ENCODE data around the gene GPR45.

DNA sequence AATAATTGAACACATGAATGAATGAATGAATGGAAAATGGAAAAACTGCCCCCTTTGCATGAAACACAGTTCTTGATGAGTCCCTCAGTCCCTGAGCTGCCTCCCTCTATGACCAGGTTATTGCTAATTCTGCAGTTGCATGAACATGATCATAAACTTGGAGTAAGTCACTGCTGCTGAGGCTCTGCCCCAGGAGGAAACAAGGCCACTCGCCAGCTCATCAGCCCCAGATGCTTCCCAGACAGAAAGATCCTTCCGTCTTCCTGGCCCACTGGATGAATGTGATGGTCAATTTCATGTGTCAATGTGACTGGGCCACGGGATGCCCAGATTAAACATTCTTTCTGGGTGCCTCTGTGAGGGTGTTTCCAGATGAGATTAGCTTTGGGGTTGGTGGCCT, 16.4 kb downstream of the GPR45 start:
- TF ChIP-seq, protein P1, sequence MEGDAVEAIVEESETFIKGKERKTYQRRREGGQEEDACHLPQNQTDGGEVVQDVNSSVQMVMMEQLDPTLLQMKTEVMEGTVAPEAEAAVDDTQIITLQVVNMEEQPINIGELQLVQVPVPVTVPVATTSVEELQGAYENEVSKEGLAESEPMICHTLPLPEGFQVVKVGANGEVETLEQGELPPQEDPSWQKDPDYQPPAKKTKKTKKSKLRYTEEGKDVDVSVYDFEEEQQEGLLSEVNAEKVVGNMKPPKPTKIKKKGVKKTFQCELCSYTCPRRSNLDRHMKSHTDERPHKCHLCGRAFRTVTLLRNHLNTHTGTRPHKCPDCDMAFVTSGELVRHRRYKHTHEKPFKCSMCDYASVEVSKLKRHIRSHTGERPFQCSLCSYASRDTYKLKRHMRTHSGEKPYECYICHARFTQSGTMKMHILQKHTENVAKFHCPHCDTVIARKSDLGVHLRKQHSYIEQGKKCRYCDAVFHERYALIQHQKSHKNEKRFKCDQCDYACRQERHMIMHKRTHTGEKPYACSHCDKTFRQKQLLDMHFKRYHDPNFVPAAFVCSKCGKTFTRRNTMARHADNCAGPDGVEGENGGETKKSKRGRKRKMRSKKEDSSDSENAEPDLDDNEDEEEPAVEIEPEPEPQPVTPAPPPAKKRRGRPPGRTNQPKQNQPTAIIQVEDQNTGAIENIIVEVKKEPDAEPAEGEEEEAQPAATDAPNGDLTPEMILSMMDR (IDR thresholded peaks at IDR 0.05): no peak
- no peak for TF ChIP-seq POLR2A (IDR thresholded peaks at IDR 0.05)
